Stimulated activated naive CD8-positive, alpha-beta T cell treated with anti-CD3 and anti-CD28 coated beads, Interleukin-15, amount 100 ng/mL, for 72 hours (primary cell): Measurements from ENCODE around the gene CFAP251.

Source experiments
- ATAC-seq: fragments of 150-1000 bp; cut with Tn5 transposase; 2 replicates; pipeline ENCODE4 v1.10.0; 2021; ENCODE audit warnings: mild to moderate bottlenecking, moderate library complexity
- DNase-seq, 2 donors: peaks; one replicate each; pipeline ENCODE4 v3.0.0; 2021 to 2022
- H3K27ac Mint-ChIP-seq, 2 donors: one replicate each; pipeline ENCODE4 v1.8.0; 2022; ENCODE audit warnings: mild to moderate bottlenecking in 2 of 2, mixed read lengths in 2 of 2, moderate library complexity in 2 of 2
- H3K27me3 Mint-ChIP-seq: one replicate; pipeline ENCODE4 v1.8.0; 2022; ENCODE audit warnings: mixed read lengths
- H3K4me1 Mint-ChIP-seq: one replicate; pipeline ENCODE4 v1.8.0; 2022; ENCODE audit warnings: mild to moderate bottlenecking, mixed read lengths
- H3K4me3 Mint-ChIP-seq, 2 donors: one replicate each; pipeline ENCODE4 v1.8.0; 2022; ENCODE audit warnings: mild to moderate bottlenecking in 2 of 2, mixed read lengths in 2 of 2, moderate library complexity in 1 of 2
- H3K9me3 Mint-ChIP-seq, 2 donors: one replicate each; pipeline ENCODE4 v1.8.0; 2022; ENCODE audit warnings: mixed read lengths in 2 of 2

The CFAP251 gene

GRCh38 chr12:121949648-121950397, 31.4 kb downstream of the CFAP251 start:
- Mint-ChIP-seq H3K4me1 (no peaks in the 10 kb centered on the region), H3K4me3 (no peak overlapping the region), H3K27ac (no peak overlapping the region), H3K9me3 (no peaks in the 10 kb centered on the region), H3K27me3 (no peaks in the 10 kb centered on the region)
- DNase-seq (no peak), ATAC-seq (no peak)

DNA sequence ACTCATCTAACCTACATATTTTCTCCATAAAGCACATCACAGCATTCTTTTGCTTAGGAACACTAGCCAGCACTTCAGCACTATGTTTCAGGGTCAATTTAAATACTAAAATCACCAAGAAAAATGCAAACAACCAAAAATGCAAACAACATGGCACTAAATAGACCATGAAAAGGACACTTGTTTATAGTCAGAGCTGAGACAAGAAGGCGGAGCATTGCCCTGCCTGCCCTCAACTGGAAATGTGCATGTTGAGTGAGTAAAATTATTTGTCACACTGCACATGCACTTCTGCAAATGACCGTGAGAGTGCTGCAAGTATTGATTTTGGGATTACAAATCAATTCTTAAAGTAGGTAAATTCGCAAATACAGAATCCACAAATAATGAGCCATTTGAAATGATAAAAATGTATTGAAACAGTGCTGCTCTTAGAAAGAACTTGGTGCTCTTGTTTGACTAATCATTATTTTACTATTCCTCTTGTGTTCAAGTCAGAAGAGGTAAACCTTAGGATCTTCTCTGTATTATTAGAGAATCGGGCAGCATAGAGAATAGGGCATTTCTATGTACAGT, 34.8 kb downstream of the CFAP251 start:
- no peaks in the 10 kb centered on the region for H3K4me1 Mint-ChIP-seq
- H3K27ac Mint-ChIP-seq: no peak overlapping the region
- no peaks in the 10 kb centered on the region for H3K9me3 Mint-ChIP-seq
- ATAC-seq: no peak
- DNase-seq: no peak
- H3K27me3 Mint-ChIP-seq: no peaks in the 10 kb centered on the region
- H3K4me3 Mint-ChIP-seq: no peak overlapping the region

DNA sequence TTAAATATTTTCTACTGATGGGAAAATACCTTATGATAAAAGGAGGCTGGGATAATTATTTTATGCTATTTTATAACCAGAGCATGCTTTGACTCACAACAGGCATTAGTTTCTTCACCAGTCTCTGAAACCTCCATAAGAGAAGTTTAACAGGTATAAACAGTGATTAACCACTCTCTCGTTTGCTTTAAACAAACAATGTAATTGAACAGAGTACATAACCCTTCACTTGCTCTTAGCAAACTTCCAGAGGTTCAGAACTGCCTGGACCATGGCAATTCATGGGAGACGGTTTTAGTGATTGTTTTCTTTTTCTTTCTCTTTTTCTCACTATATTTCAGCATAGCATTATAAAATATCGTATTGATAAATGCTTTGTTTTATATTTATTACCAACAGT, 35.3 kb downstream of the CFAP251 start:
- DNase-seq (no peak), ATAC-seq (no peak)
- no peaks in the 10 kb centered on the region for H3K27me3 Mint-ChIP-seq
- no peaks in the 10 kb centered on the region for H3K9me3 Mint-ChIP-seq
- H3K4me3 Mint-ChIP-seq: no peak overlapping the region
- H3K4me1 Mint-ChIP-seq: no peaks in the 10 kb centered on the region
- no peak overlapping the region for H3K27ac Mint-ChIP-seq

DNA sequence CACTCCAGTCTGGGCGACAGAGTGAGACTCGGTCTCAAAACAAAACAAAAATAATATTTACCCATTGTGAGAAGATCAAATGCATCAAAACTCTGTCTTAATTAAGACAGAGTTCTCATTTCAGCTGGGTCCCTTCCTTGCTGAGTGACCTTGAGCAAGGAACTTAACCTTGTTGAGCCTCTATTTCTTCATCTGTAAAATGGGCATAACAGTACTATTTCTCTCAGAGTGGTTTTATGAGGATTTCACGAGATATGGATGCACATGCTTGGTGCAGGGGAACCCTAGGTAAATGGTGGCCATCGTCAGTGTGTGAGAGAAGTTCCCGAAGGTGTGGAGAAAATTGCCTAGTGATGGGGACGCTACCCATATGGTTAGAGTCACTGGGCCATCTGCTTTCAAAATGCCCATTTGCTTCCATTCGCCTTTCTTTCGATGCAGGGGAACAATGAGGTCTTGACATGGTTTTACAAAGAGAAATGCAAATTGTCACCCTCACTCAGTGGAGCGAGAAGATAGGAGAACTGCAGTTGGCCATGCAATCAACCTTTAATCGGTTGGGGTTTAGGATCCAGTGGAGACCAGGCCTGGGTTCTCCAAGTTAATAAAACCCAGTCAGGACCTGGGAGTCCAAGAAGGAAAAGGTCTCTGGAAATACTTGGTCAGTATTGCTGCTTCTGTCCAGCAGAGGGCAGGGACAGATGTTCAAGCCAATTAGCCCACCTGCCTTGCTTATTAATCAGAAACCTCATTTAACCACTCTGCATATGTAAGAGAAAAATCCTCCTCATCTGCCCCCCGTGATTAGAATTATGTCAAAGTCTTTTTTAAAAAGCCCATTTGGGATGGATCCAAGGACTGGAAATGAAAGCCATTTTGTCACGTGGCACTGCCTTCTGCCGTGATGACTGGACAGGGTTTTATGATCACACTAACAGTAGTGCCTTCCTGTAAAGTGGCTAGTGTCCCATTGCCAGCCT, 37.2 kb downstream of the CFAP251 start:
- Mint-ChIP-seq H3K4me3 (no peak overlapping the region), H3K27ac (no peak overlapping the region), H3K9me3 (no peaks in the 10 kb centered on the region), H3K4me1 (no peaks in the 10 kb centered on the region), H3K27me3 (no peaks in the 10 kb centered on the region)
- ATAC-seq: no peak
- no peak for DNase-seq

DNA sequence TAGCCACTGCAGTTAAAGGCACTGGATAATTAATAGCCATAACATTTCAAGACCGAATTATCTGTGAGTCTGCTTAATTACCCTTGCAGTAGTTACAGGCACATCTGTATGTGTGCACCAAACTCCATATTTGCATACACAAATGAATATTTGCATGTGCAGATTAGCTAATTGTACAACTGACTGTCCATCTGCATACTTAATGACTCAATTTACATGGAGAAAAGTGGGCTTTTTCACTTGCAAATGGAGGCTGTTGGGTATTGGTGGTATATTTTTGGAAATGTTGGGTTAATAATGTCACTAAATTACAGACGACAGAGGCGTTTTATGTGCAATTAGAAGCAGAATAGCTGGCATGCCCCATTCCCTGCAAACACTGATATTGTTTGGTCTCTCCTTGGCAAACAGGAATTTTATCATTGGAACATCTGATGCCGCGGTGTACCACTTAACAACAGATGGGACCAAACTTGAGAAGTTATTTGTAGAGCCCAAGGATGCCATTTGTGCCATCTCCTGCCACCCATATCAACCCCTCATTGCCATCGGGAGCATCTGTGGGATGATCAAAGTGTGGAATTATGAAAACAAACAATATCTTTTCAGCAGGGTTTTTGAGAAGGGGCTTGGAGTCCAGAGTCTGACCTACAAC, 39.6 kb downstream of the CFAP251 start:
- H3K4me1 Mint-ChIP-seq: no peaks in the 10 kb centered on the region
- no peak overlapping the region for H3K27ac Mint-ChIP-seq
- DNase-seq: no peak
- no peaks in the 10 kb centered on the region for H3K27me3 Mint-ChIP-seq
- H3K4me3 Mint-ChIP-seq: no peak overlapping the region
- H3K9me3 Mint-ChIP-seq: no peaks in the 10 kb centered on the region
- ATAC-seq: no peak

DNA sequence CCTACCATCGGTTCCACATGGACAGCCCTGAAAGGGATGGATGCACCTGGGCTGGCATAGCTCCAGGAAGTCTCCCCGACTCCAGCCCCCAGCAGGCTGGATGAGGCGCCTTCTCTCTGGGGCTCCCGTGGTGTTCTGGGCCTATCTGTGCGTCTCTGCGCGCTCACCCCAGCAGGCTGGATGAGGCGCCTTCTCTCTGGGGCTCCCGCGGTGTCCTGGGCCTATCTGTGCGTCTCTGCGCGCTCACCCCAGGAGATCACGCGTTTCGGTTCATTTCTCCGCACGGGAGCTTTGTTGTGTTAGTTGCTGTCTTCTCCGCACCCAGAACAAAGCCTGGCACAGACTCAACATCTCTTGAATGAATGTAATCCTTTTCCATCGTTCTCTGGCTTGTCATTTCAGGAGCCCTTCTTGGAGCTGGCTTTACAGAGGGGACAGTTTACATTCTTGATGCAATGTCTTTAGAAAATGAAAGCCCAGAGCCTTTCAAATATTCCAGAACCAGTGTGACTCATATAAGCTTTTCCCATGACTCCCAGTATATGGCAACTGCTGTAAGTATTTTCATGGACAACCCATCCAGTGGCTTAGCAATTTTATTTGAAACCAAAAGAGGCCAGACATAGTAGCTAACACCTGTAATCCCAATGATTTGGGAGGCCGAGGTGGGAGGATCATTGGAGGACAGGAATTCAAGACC, 40.3 kb downstream of the CFAP251 start:
- no peak for ATAC-seq
- no peak overlapping the region for H3K27ac Mint-ChIP-seq

GRCh38 chr12:121960541-121960940, 42.1 kb downstream of the CFAP251 start:
- H3K4me3 Mint-ChIP-seq: no peak overlapping the region
- no peaks in the 10 kb centered on the region for H3K27me3 Mint-ChIP-seq
- no peak overlapping the region for H3K27ac Mint-ChIP-seq
- DNase-seq: no peak
- no peaks in the 10 kb centered on the region for H3K4me1 Mint-ChIP-seq
- ATAC-seq: no peak
- H3K9me3 Mint-ChIP-seq: no peaks in the 10 kb centered on the region

More for the DNA sequence above, 40.3 kb downstream of the CFAP251 start:
- no peaks in the 10 kb centered on the region for H3K27me3 Mint-ChIP-seq
- H3K4me3 Mint-ChIP-seq: no peak overlapping the region
- no peaks in the 10 kb centered on the region for H3K9me3 Mint-ChIP-seq
- no peaks in the 10 kb centered on the region for H3K4me1 Mint-ChIP-seq
- no peak for DNase-seq

- Mint-ChIP-seq H3K4me1 (no peaks in the 10 kb centered on the region), H3K4me3 (no peak overlapping the region)
- no peak for DNase-seq
Measured at GRCh38 chr12:121961195-121961879, 42.9 kb downstream of the CFAP251 start.

GRCh38 chr12:121963341-121964018, 45.1 kb downstream of the CFAP251 start:
- no peaks in the 10 kb centered on the region for H3K9me3 Mint-ChIP-seq
- no peak overlapping the region for H3K4me3 Mint-ChIP-seq
- DNase-seq (no peak), ATAC-seq (no peak)
- no peaks in the 10 kb centered on the region for H3K27me3 Mint-ChIP-seq
- no peaks in the 10 kb centered on the region for H3K4me1 Mint-ChIP-seq
- peak overlapping the region in 1 of 2 donors; percentile 47 for H3K27ac Mint-ChIP-seq

More at GRCh38 chr12:121961195-121961879, 42.9 kb downstream of the CFAP251 start:
- ATAC-seq: no peak
- no peaks in the 10 kb centered on the region for H3K9me3 Mint-ChIP-seq
- H3K27ac Mint-ChIP-seq: no peak overlapping the region
- H3K27me3 Mint-ChIP-seq: no peaks in the 10 kb centered on the region

DNA sequence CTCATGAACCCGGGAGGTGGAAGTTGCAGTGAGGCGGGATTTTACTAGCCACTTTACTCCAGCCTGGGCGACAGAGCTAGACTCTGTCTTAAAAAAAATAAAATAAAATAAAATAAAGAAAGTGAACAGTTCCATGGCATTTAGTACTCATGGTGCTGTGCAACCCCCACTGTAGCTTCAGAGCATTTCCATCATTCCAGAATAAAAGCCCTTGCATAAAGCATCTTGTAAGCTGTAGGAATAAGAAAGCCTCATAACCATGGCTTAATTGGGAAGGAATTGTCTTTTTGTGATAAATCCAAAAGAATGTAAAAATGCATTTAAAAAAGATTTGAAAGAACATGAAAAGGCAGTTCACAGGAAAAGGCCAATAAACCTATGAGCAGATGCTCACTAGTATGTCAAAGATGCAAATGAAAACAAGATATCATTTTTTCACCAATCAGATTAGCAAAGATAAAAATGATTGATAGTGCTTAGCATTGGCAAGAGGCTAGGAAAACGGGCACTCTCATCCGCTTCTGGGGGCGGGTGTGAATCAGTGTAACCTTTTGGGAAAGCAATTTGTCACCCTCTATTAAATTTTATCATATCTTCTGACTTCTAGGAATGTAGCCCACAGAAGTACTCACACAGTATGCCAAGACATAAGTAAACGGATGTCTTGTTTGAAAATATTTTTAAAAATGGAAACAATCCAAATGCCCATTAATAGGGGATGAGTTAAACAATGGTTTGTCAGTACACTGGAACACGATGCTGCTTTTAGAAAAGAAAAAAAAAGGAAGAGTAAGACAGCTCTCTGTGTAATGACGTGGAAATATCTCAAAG, 46.6 kb downstream of the CFAP251 start:
- Mint-ChIP-seq H3K9me3 (no peaks in the 10 kb centered on the region), H3K27ac (no peak overlapping the region), H3K4me3 (no peak overlapping the region), H3K4me1 (no peaks in the 10 kb centered on the region), H3K27me3 (no peaks in the 10 kb centered on the region)
- no peak for DNase-seq
- ATAC-seq: no peak

GRCh38 chr12:121966959-121967358, 48.6 kb downstream of the CFAP251 start:
- Mint-ChIP-seq H3K27ac (no peak overlapping the region), H3K4me3 (no peak overlapping the region), H3K9me3 (peaks cover under 1 to 3% of the 10 kb centered on the region in 2 donors), H3K27me3 (no peaks in the 10 kb centered on the region), H3K4me1 (no peaks in the 10 kb centered on the region)
- DNase-seq (no peak), ATAC-seq (no peak)

DNA sequence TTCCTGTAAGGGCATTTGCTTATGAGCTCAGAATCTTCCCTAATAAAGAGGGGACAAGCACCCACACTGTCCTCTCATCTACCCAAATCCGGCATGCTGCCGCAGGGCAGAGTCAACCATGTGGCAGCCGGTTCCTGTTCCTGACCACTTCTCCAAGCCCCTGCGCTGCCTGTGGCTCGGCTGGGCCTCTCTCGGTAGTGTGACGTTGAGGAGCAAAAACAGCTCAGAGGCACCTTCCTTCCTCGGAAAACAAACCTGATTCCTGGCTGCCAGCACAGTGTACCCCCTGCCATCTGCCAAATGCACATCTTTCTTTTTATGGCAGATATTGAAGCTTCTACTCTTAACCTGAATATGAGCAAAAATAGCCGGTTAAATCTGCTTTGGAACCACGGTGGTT, 50.5 kb downstream of the CFAP251 start:
- Mint-ChIP-seq H3K9me3 (peaks cover 4 to 21% of the 10 kb centered on the region in 2 donors), H3K4me3 (no peak overlapping the region), H3K4me1 (no peaks in the 10 kb centered on the region), H3K27me3 (no peaks in the 10 kb centered on the region), H3K27ac (peak overlapping the region; percentile 14 to 33)
- ATAC-seq: no peak
- no peak for DNase-seq

- no peak overlapping the region for H3K27ac Mint-ChIP-seq
- DNase-seq (no peak), ATAC-seq (no peak)
- H3K4me3 Mint-ChIP-seq: no peak overlapping the region
- no peaks in the 10 kb centered on the region for H3K27me3 Mint-ChIP-seq
- H3K9me3 Mint-ChIP-seq: peaks cover 4 to 29% of the 10 kb centered on the region in 2 donors
- H3K4me1 Mint-ChIP-seq: no peaks in the 10 kb centered on the region
Measured at GRCh38 chr12:121969726-121970125, 51.3 kb downstream of the CFAP251 start.
